SK-N-SH (cell line): ENCODE measurements around the gene MAU2. TPM values are rescaled to one million over a fixed set of nuclear protein-coding genes. Genes with fewer than 3 reads are reported as not detected.
A peak's percentile ranks its signal among the peaks of the same experiment; 100 is the strongest.

Source experiments
- CTCF ChIA-PET: fragments of 300-600, 350-600 bp; formaldehyde crosslinking; extraction: SDS; loops from one replicate; lab custom pipeline; 2021; lab: Yijun Ruan, JAX
- POLR2A ChIA-PET: fragments of 350-600 bp; sonication (Branson Sonifier 250); formaldehyde crosslinking; extraction: SDS; loops from one replicate; lab custom pipeline; 2020; ENCODE audit warnings: antibody characterized with exemption, inconsistent platforms; lab: Yijun Ruan, JAX
- DNase-seq: peaks from one replicate; pipeline ENCODE4 v3.0.0; 2012
- H2AFZ ChIP-seq: fragments of 200-600 bp; sonication (generic); 2 replicates; pipeline ENCODE4 v1.8.1; 2016; ENCODE audit warnings: antibody characterized with exemption, mild to moderate bottlenecking, low read depth
- H3F3A ChIP-seq: fragments of 200-600 bp; sonication (generic); replicated peaks from 2 replicates; pipeline ENCODE3; 2016; ENCODE audit warnings: antibody characterized with exemption, mild to moderate bottlenecking; ENCODE audit not compliant: insufficient read depth
- H3K27ac ChIP-seq, 2 experiments: fragments of 200-500 bp in 1 of 2; fragments of 200-600 bp in 1 of 2; sonication (Bioruptor generic) in 1 of 2; sonication (generic), shearing (Covaris generic) in 1 of 2; 2 replicates each; pipeline versions ENCODE4 v1.5.1 to v1.6.1; 2014 to 2016; ENCODE audit warnings: low read depth in 2 of 2, inconsistent platforms in 1 of 2, low read length in 1 of 2, mild to moderate bottlenecking in 1 of 2, mixed read lengths in 1 of 2
- H3K27me3 ChIP-seq: fragments of 200-600 bp; sonication (generic), shearing (Covaris generic); 2 replicates; pipeline ENCODE4 v1.6.1; 2016; ENCODE audit warnings: mixed run types; ENCODE audit not compliant: insufficient read depth
- H3K36me3 ChIP-seq, 2 experiments: fragments of 200-500 bp in 1 of 2; fragments of 200-600 bp in 1 of 2; sonication (Bioruptor generic) in 1 of 2; sonication (generic) in 1 of 2; replicated peaks in 1 of 2; 2 replicates each; pipeline versions ENCODE3 to v1.5.1; 2014 to 2016; ENCODE audit warnings: low read length in 1 of 2, mild to moderate bottlenecking in 1 of 2; ENCODE audit not compliant: insufficient read depth in 2 of 2, control insufficient read depth in 1 of 2
- H3K4me1 ChIP-seq, 2 experiments: fragments of 200-500 bp in 1 of 2; fragments of 200-600 bp in 1 of 2; sonication (Bioruptor generic) in 1 of 2; sonication (generic), shearing (Covaris generic) in 1 of 2; 2 replicates each; pipeline versions ENCODE4 v1.5.1 to v1.6.1; 2014 to 2016; ENCODE audit warnings: low read depth in 1 of 2, low read length in 1 of 2, mixed run types in 1 of 2; ENCODE audit not compliant: insufficient read depth in 2 of 2, control insufficient read depth in 1 of 2
- H3K4me2 ChIP-seq: fragments of 200-600 bp; sonication (generic), shearing (Covaris generic); 2 replicates; pipeline ENCODE4 v1.6.1; 2017; ENCODE audit warnings: mixed run types
- H3K4me3 ChIP-seq, 2 experiments: fragments of 200-500 bp in 1 of 2; fragments of 200-600 bp in 1 of 2; sonication (Bioruptor generic) in 1 of 2; sonication (generic), shearing (Covaris generic) in 1 of 2; 2 replicates each; pipeline versions ENCODE4 v1.5.1 to v1.8.1; 2014 to 2016; ENCODE audit warnings: low read depth in 2 of 2, inconsistent platforms in 1 of 2, low read length in 1 of 2, mild to moderate bottlenecking in 1 of 2, mixed read lengths in 1 of 2, moderate library complexity in 1 of 2
- H3K79me2 ChIP-seq: fragments of 200-600 bp; sonication (generic); 2 replicates; pipeline ENCODE4 v1.8.1; 2017; ENCODE audit warnings: mild to moderate bottlenecking; ENCODE audit not compliant: insufficient read depth
- H3K9ac ChIP-seq: fragments of 200-600 bp; sonication (generic); 2 replicates; pipeline ENCODE4 v1.6.1; 2017; ENCODE audit warnings: mixed run types
- H3K9me2 ChIP-seq: fragments of 200-600 bp; sonication (generic); 2 replicates; pipeline ENCODE4 v1.6.1; 2017; ENCODE audit warnings: mixed run types
- H3K9me3 ChIP-seq: fragments of 200-600 bp; sonication (generic); 2 replicates; pipeline ENCODE4 v1.6.1; 2017; ENCODE audit warnings: mixed run types, mild to moderate bottlenecking, moderate library complexity
- H4K20me1 ChIP-seq: fragments of 200-600 bp; sonication (generic); 2 replicates; pipeline ENCODE4 v1.6.1; 2017; ENCODE audit warnings: mild to moderate bottlenecking, mixed run types; ENCODE audit not compliant: insufficient read depth
- CHD2 ChIP-seq: fragments of 150-350 bp; IDR thresholded peaks from 2 replicates; pipeline ENCODE4 v1.6.1; 2018; ENCODE audit warnings: low read length; ENCODE audit not compliant: partially characterized antibody
- EZH2phosphoT487 ChIP-seq: fragments of 200-600 bp; sonication (generic); IDR thresholded peaks from 2 replicates; pipeline ENCODE4 v1.6.1; 2017; ENCODE audit warnings: low read depth, mixed run types, mild to moderate bottlenecking, antibody characterized with exemption, moderate library complexity, borderline replicate concordance
- FOSL2 ChIP-seq: IDR thresholded peaks from 2 replicates; pipeline ENCODE4 v1.4.0; 2012; ENCODE audit warnings: low read depth, mild to moderate bottlenecking, moderate library complexity, borderline replicate concordance
- GATA2 ChIP-seq: sonication (generic); formaldehyde crosslinking; IDR thresholded peaks from 2 replicates; pipeline ENCODE4 v1.5.0; 2020; ENCODE audit warnings: mild to moderate bottlenecking, missing genetic modification reagents
- MAX ChIP-seq: IDR thresholded peaks from 2 replicates; pipeline ENCODE4 v1.4.0; 2012; ENCODE audit warnings: low read depth
- MXI1 ChIP-seq: IDR thresholded peaks from 2 replicates; pipeline ENCODE4 v1.6.1; 2012; ENCODE audit warnings: mild to moderate bottlenecking, low read depth, low read length, improper control_type of control experiment
- NRF1 ChIP-seq: IDR thresholded peaks from 2 replicates; pipeline ENCODE4 v1.6.1; 2012; ENCODE audit warnings: low read depth, mild to moderate bottlenecking, low read length
- POLR2AphosphoS5 ChIP-seq: IDR thresholded peaks from 2 replicates; pipeline ENCODE4 v1.6.1; 2012; ENCODE audit warnings: low read depth, low read length
- RAD21 ChIP-seq: IDR thresholded peaks from 2 replicates; pipeline ENCODE4 v1.6.1; 2012; ENCODE audit warnings: mild to moderate bottlenecking, low read length
- RCOR1 ChIP-seq: fragments of 150-350 bp; IDR thresholded peaks from 2 replicates; pipeline ENCODE4 v1.6.1; 2017; ENCODE audit warnings: antibody characterized with exemption, low read length
- RFX5 ChIP-seq: IDR thresholded peaks from 2 replicates; pipeline ENCODE4 v1.6.1; 2012; ENCODE audit warnings: mild to moderate bottlenecking, improper control_type of control experiment, low read length
- SIN3A ChIP-seq: IDR thresholded peaks from 2 replicates; pipeline ENCODE4 v1.6.1; 2012; ENCODE audit warnings: low read depth, mild to moderate bottlenecking, low read length, moderate library complexity, borderline replicate concordance
- TEAD4 ChIP-seq: IDR thresholded peaks from 2 replicates; pipeline ENCODE4 v1.4.0; 2012; ENCODE audit warnings: mild to moderate bottlenecking, borderline replicate concordance; ENCODE audit not compliant: insufficient read depth
- USF1 ChIP-seq: IDR thresholded peaks from 2 replicates; pipeline ENCODE4 v1.4.0; 2012; ENCODE audit warnings: low read depth, borderline replicate concordance
- WGBS: methylation state at CpG from one replicate; pipeline ENCODE4 v1.1.6; 2017; ENCODE audit warnings: low lambda C conversion rate; 5-methylcytosine and 5-hydroxymethylcytosine counted together
- polyA plus RNA-seq, 3 experiments: library from polyadenylated mRNA; depleted of rRNA; stranded (reverse); fragments of >200 nt; gene quantifications; 2 replicates each; pipeline ENCODE4 v1.2.3, GENCODE V29; 2012
- TF ChIP-seq, protein P1 (sequence below): fragments of 150-350 bp; IDR thresholded peaks from 2 replicates; pipeline ENCODE4 v1.6.1; 2017; ENCODE audit warnings: antibody characterized with exemption, low read length, low read depth, borderline replicate concordance

The MAU2 gene
- polyA plus RNA-seq, 1 of the 3 experiments (the other 2 are of a cell fraction) = 17.6 TPM

GRCh38 chr19:19271828-19272599 lies 48.6 kb upstream of the MAU2 start:
- peak; percentile 11 for DNase-seq
- no peaks in the 10 kb centered on the region for H3K79me2 ChIP-seq
- ChIA-PET POLR2A (interaction anchor here (1.0 kb wide), 1 partner anchor 9 kb away, joined by 3 read pairs; no protein-coding TSS in a partner anchor), CTCF (interaction anchor here (1.0 to 1.5 kb wide), 2 partner anchors 9 to 10 kb away, joined by 3 to 4 read pairs; a partner anchor contains a TSS)
- no peaks in the 10 kb centered on the region for H3K27me3 ChIP-seq
- peak overlapping the region; percentile 43 to 52; a peak in 3 of 4 replicates for H3K4me3 ChIP-seq
- no peak overlapping the region for H3K27ac ChIP-seq
- peaks cover 0 to 17% of the 10 kb centered on the region in 2 experiments for H3K36me3 ChIP-seq
- no peak overlapping the region for H3K9ac ChIP-seq
- peaks cover 3% of the 10 kb centered on the region for H3F3A ChIP-seq
- H3K4me2 ChIP-seq = peak overlapping the region; percentile 66
- H4K20me1 ChIP-seq = no peaks in the 10 kb centered on the region
- H3K9me2 ChIP-seq = no peaks in the 10 kb centered on the region
- H3K9me3 ChIP-seq = no peaks in the 10 kb centered on the region
- H3K4me1 ChIP-seq = peaks cover 0 to 8% of the 10 kb centered on the region in 2 experiments; a peak in 1 of 4 replicates
- 90% methylated on average over 8 of the region's 8 CpGs for WGBS
- no peak for TF ChIP-seq NRF1
- no peak for TF ChIP-seq FOSL2
- TF ChIP-seq GATA2 = no peak
- TF ChIP-seq CHD2 = no peak
- TF ChIP-seq EZH2phosphoT487 = no peak
- TF ChIP-seq SIN3A = no peak
- TF ChIP-seq MXI1 = no peak
- peak overlapping the region; percentile 41; the same call in 1 of the 2 replicates for H2AFZ ChIP-seq

DNA sequence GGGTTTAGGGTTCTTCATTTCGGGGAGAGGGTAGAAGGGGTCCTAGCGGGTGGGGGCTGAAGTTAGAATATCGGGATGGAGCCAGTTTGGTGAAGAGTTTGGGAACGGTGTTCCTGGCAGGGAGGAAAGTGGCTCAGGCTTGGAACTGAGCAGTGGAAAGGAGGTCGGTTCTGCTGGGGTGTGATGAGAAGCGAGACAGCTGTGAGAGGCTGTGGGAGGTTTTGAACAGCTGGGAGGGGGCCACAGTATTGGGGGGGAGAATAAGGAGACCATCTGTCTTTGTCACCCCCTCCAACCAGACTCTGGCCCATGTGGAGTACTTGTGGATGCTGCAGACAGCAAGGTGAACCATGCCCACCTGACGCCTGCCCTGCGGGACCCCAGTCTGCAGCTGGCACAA lies 46.5 kb upstream of the MAU2 start:
- POLR2A ChIA-PET = interaction anchor here (1.0 kb wide), 1 partner anchor 81 kb away, joined by 3 read pairs; no protein-coding TSS in a partner anchor
- Histone ChIP-seq H4K20me1 (no peaks in the 10 kb centered on the region), H3K79me2 (no peaks in the 10 kb centered on the region), H3F3A (peaks cover 3% of the 10 kb centered on the region), H3K9ac (no peak overlapping the region), H3K4me2 (no peak overlapping the region), H3K9me2 (no peaks in the 10 kb centered on the region), H3K4me1 (peaks cover 0 to 17% of the 10 kb centered on the region in 2 experiments; a peak in 1 of 4 replicates), H3K27me3 (no peaks in the 10 kb centered on the region), H2AFZ (no peak overlapping the region), H3K4me3 (no peak overlapping the region), H3K36me3 (peaks cover 0 to 36% of the 10 kb centered on the region in 2 experiments), H3K27ac (no peak overlapping the region), H3K9me3 (no peaks in the 10 kb centered on the region)
- TF ChIP-seq RAD21 (no peak), POLR2AphosphoS5 (no peak), MXI1 (no peak), RCOR1 (no peak), MAX (no peak), TEAD4 (no peak), NRF1 (no peak), GATA2 (no peak), SIN3A (no peak), CHD2 (no peak), USF1 (no peak), RFX5 (no peak)
- TF ChIP-seq, protein P1, sequence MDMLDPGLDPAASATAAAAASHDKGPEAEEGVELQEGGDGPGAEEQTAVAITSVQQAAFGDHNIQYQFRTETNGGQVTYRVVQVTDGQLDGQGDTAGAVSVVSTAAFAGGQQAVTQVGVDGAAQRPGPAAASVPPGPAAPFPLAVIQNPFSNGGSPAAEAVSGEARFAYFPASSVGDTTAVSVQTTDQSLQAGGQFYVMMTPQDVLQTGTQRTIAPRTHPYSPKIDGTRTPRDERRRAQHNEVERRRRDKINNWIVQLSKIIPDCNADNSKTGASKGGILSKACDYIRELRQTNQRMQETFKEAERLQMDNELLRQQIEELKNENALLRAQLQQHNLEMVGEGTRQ = no peak
- DNase-seq = peak; percentile 19
- CTCF ChIA-PET = interaction anchor here (1.5 kb wide), 1 partner anchor 9 kb away, joined by 3 read pairs; no protein-coding TSS in a partner anchor
- 97% methylated on average over 8 of the region's 8 CpGs for whole genome bisulfite sequencing
